HEK293 (cell line): ENCODE measurements around the gene FES.

Experiments
- HOXA7 ChIP-seq: sonication (generic); formaldehyde crosslinking; IDR thresholded peaks from 2 replicates; pipeline ENCODE4 v1.8.1; 2022; ENCODE audit warnings: missing genetic modification reagents, borderline replicate concordance
- KLF1 ChIP-seq: fragments of 450-650 bp; formaldehyde crosslinking; IDR thresholded peaks from 2 replicates; pipeline ENCODE4 v1.5.1; 2016; ENCODE audit warnings: missing biosample characterization, missing genetic modification characterization
- KLF16 ChIP-seq: fragments of 450-650 bp; formaldehyde crosslinking; IDR thresholded peaks from 2 replicates; pipeline ENCODE4 v1.5.1; 2017; ENCODE audit warnings: missing biosample characterization, missing genetic modification characterization
- MEIS1 ChIP-seq: sonication (generic); formaldehyde crosslinking; IDR thresholded peaks from 2 replicates; pipeline ENCODE4 v1.8.1; 2022; ENCODE audit warnings: missing genetic modification reagents, mild to moderate bottlenecking, borderline replicate concordance
- MYNN ChIP-seq: fragments of 450-650 bp; formaldehyde crosslinking; IDR thresholded peaks from 2 replicates; pipeline ENCODE4 v1.5.1; 2016; ENCODE audit warnings: missing biosample characterization, missing genetic modification characterization, borderline replicate concordance
- OVOL3 ChIP-seq: fragments of 450-650 bp; formaldehyde crosslinking; IDR thresholded peaks from 2 replicates; pipeline ENCODE4 v1.5.1; 2016; ENCODE audit warnings: missing biosample characterization, missing genetic modification characterization
- PRDM10 ChIP-seq: fragments of 450-650 bp; formaldehyde crosslinking; IDR thresholded peaks from 2 replicates; pipeline ENCODE4 v1.5.1; 2016; ENCODE audit warnings: missing biosample characterization, missing genetic modification characterization
- PRDM2 ChIP-seq: fragments of 450-650 bp; formaldehyde crosslinking; IDR thresholded peaks from 2 replicates; pipeline ENCODE4 v1.5.1; 2016; ENCODE audit warnings: missing biosample characterization, missing genetic modification characterization, borderline replicate concordance
- RBAK ChIP-seq: fragments of 450-650 bp; formaldehyde crosslinking; IDR thresholded peaks from 2 replicates; pipeline ENCODE4 v1.5.1; 2016; ENCODE audit warnings: missing biosample characterization, missing genetic modification characterization
- SP2 ChIP-seq: fragments of 450-650 bp; formaldehyde crosslinking; IDR thresholded peaks from 2 replicates; pipeline ENCODE4 v1.5.1; 2016; ENCODE audit warnings: missing biosample characterization, missing genetic modification characterization
- SP3 ChIP-seq: fragments of 450-650 bp; formaldehyde crosslinking; IDR thresholded peaks from 2 replicates; pipeline ENCODE4 v1.5.1; 2016; ENCODE audit warnings: missing biosample characterization, missing genetic modification characterization
- ZBTB20 ChIP-seq: fragments of 450-650 bp; formaldehyde crosslinking; IDR thresholded peaks from 2 replicates; pipeline ENCODE4 v1.5.1; 2016; ENCODE audit warnings: missing biosample characterization, missing genetic modification characterization
- ZIC2 ChIP-seq: fragments of 450-650 bp; formaldehyde crosslinking; IDR thresholded peaks from 2 replicates; pipeline ENCODE4 v1.5.1; 2016; ENCODE audit warnings: missing biosample characterization, missing genetic modification characterization
- ZNF157 ChIP-seq: fragments of 450-650 bp; formaldehyde crosslinking; IDR thresholded peaks from 2 replicates; pipeline ENCODE4 v1.5.1; 2016; ENCODE audit warnings: missing biosample characterization, missing genetic modification characterization
- ZNF174 ChIP-seq: fragments of 450-650 bp; formaldehyde crosslinking; IDR thresholded peaks from 2 replicates; pipeline ENCODE4 v1.5.0; 2017; ENCODE audit warnings: missing biosample characterization, mild to moderate bottlenecking, missing genetic modification characterization
- ZNF202 ChIP-seq: fragments of 450-650 bp; formaldehyde crosslinking; IDR thresholded peaks from 2 replicates; pipeline ENCODE4 v1.5.1; 2016; ENCODE audit warnings: missing biosample characterization, missing genetic modification characterization, borderline replicate concordance
- ZNF214 ChIP-seq: fragments of 450-650 bp; formaldehyde crosslinking; IDR thresholded peaks from 2 replicates; pipeline ENCODE4 v1.5.1; 2017; ENCODE audit warnings: missing biosample characterization, mild to moderate bottlenecking, missing genetic modification characterization, borderline replicate concordance
- ZNF223 ChIP-seq: fragments of 450-650 bp; formaldehyde crosslinking; IDR thresholded peaks from 2 replicates; pipeline ENCODE4 v1.5.1; 2016; ENCODE audit warnings: missing biosample characterization, missing genetic modification characterization
- ZNF23 ChIP-seq: fragments of 450-650 bp; formaldehyde crosslinking; IDR thresholded peaks from 2 replicates; pipeline ENCODE4 v1.5.1; 2016; ENCODE audit warnings: missing biosample characterization, missing genetic modification characterization, borderline replicate concordance
- ZNF302 ChIP-seq: fragments of 450-650 bp; formaldehyde crosslinking; IDR thresholded peaks from 2 replicates; pipeline ENCODE4 v1.5.1; 2016; ENCODE audit warnings: missing biosample characterization, missing genetic modification characterization, low read depth
- ZNF354C ChIP-seq: fragments of 450-650 bp; formaldehyde crosslinking; IDR thresholded peaks from 2 replicates; pipeline ENCODE4 v1.5.1; 2016; ENCODE audit warnings: missing biosample characterization, missing genetic modification characterization, low read depth, borderline replicate concordance
- ZNF510 ChIP-seq: fragments of 450-650 bp; formaldehyde crosslinking; IDR thresholded peaks from 2 replicates; pipeline ENCODE4 v1.5.1; 2018; ENCODE audit warnings: mild to moderate bottlenecking, missing genetic modification characterization, missing biosample characterization; ENCODE audit not compliant: insufficient replicate concordance
- ZNF529 ChIP-seq: fragments of 450-650 bp; formaldehyde crosslinking; IDR thresholded peaks from 2 replicates; pipeline ENCODE4 v1.5.1; 2017; ENCODE audit warnings: missing genetic modification characterization, missing biosample characterization; ENCODE audit not compliant: insufficient replicate concordance
- ZNF549 ChIP-seq: fragments of 450-650 bp; IDR thresholded peaks from 2 replicates; pipeline ENCODE4 v1.5.1; 2018; ENCODE audit warnings: missing biosample characterization, missing genetic modification characterization, mild to moderate bottlenecking, inconsistent platforms, moderate library complexity
- ZNF658 ChIP-seq: fragments of 450-650 bp; formaldehyde crosslinking; IDR thresholded peaks from 2 replicates; pipeline ENCODE4; 2016; ENCODE audit warnings: missing biosample characterization, missing genetic modification characterization
- ZNF677 ChIP-seq: fragments of 450-650 bp; IDR thresholded peaks from 2 replicates; pipeline ENCODE4 v1.5.0; 2018; ENCODE audit warnings: missing biosample characterization, mild to moderate bottlenecking, missing genetic modification characterization, moderate library complexity
- ZNF785 ChIP-seq: fragments of 450-650 bp; formaldehyde crosslinking; IDR thresholded peaks from 2 replicates; pipeline ENCODE4 v1.5.1; 2016; ENCODE audit warnings: missing biosample characterization, missing genetic modification characterization
- ZNF830 ChIP-seq: fragments of 450-650 bp; IDR thresholded peaks from 2 replicates; pipeline ENCODE4 v1.5.0; 2018; ENCODE audit warnings: missing biosample characterization, missing genetic modification characterization, low read depth, mild to moderate bottlenecking, moderate library complexity
- ZNF837 ChIP-seq: fragments of 450-650 bp; formaldehyde crosslinking; IDR thresholded peaks from 2 replicates; pipeline ENCODE4 v1.5.1; 2016; ENCODE audit warnings: missing biosample characterization, missing genetic modification characterization
- TF ChIP-seq, protein P1 (sequence below): fragments of 450-650 bp; IDR thresholded peaks from 2 replicates; pipeline ENCODE4 v1.5.1; 2018; ENCODE audit warnings: missing biosample characterization, missing genetic modification characterization

FES gene

DNA sequence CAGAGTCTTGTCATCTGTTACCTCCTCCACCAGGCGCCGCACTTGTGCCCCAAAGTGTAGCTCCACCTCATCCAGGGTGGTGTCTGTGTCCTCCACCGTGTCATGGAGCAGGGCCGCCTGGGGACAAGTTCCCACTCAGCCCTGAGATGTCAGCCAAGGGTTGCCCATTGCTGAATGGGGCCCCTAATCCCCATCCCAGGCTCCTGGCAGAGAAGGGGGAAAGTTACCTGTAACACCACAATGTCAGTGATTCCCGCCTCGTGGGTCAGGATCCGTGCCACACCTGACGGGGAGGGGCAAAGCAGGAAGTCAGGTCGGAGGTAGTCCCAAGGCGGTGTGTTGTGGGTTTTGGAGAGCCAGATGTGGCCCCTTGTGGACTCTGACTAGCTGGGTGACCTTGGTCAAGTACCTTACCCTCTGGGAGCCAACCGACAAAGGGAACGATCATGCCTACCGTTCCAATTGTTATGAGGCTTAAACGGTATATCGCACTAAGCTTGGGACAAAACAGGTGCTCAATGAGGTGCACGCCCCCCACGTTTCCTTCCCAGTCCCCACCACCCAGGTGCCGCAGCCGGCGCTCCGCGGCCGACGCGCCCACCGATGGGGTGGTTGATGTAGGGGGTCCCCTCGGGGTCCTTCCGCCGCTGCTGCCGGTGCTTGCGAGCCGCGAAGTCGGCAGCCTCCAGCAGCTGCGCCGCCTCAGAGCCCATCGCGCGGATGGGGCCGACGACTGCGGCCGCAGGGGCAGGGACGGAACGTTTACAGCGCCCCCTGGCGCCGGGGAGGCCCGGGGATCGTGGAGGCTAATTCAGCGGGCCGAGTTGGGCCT lies 47.7 kb downstream of the FES start, which contains the start of gene HDDC3 (continued):
- TF ChIP-seq PRDM2 (tag by site-specific recombination): no peak
- TF ChIP-seq, protein P1, sequence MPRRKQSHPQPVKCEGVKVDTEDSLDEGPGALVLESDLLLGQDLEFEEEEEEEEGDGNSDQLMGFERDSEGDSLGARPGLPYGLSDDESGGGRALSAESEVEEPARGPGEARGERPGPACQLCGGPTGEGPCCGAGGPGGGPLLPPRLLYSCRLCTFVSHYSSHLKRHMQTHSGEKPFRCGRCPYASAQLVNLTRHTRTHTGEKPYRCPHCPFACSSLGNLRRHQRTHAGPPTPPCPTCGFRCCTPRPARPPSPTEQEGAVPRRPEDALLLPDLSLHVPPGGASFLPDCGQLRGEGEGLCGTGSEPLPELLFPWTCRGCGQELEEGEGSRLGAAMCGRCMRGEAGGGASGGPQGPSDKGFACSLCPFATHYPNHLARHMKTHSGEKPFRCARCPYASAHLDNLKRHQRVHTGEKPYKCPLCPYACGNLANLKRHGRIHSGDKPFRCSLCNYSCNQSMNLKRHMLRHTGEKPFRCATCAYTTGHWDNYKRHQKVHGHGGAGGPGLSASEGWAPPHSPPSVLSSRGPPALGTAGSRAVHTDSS (tag by site-specific recombination): no peak
- TF ChIP-seq ZNF837: no peak
- TF ChIP-seq RBAK: no peak
- TF ChIP-seq ZNF658 (tag by site-specific recombination): no peak
- TF ChIP-seq MYNN (tag by site-specific recombination): no peak
- no peak for TF ChIP-seq ZNF529 (tag by site-specific recombination)
- TF ChIP-seq ZNF785 (tag by site-specific recombination): no peak
- no peak for TF ChIP-seq ZNF830 (tag by site-specific recombination)
- no peak for TF ChIP-seq ZNF157
- no peak for TF ChIP-seq ZNF202 (tag by site-specific recombination)
- TF ChIP-seq ZNF23: no peak
- no peak for TF ChIP-seq ZNF223
- TF ChIP-seq PRDM10: peak; percentile 90
- TF ChIP-seq ZNF174 (tag by site-specific recombination): no peak
- TF ChIP-seq ZNF354C (tag by site-specific recombination): no peak
- peak; percentile 73 for TF ChIP-seq KLF16
- peak; percentile 28; the same call in 1 of the 2 replicates for TF ChIP-seq KLF1 (tag by site-specific recombination)
- TF ChIP-seq SP3 (tag by site-specific recombination): peak; percentile 70
- peak; percentile 21 for TF ChIP-seq ZIC2 (tag by site-specific recombination)
- TF ChIP-seq OVOL3 (tag by site-specific recombination): no peak
- no peak for TF ChIP-seq MEIS1 (CRISPR knock-in tag)
- TF ChIP-seq ZNF302: no peak
- TF ChIP-seq ZNF549 (tag by site-specific recombination): no peak
- TF ChIP-seq SP2 (tag by site-specific recombination): peak; percentile 63
- no peak for TF ChIP-seq HOXA7 (CRISPR knock-in tag)
- TF ChIP-seq ZBTB20 (tag by site-specific recombination): peak; percentile 89
- TF ChIP-seq ZNF677 (tag by site-specific recombination): 0 out of 2 replicates have a peak, but pooled peaks have one; percentile 3
- no peak for TF ChIP-seq ZNF510 (tag by site-specific recombination)
- TF ChIP-seq ZNF214: no peak
